Measurements from ENCODE around the gene PTGDR. TPM values are rescaled to one million over a fixed set of nuclear protein-coding genes. Genes with fewer than 3 reads are reported as not detected.

The PTGDR gene
- total and polyA plus RNA-seq, 2 of the 8 experiments (the other 6 are each of a cell fraction or from before 2014, with no cell fraction given): 0.22 to 0.83 TPM

- TF ChIP-seq EP300 (IDR thresholded peaks at IDR 0.05; ENCODE audit: borderline replicate concordance in 1 of 2, low read depth in 2 of 2, low read length in 2 of 2): no peak
- TF ChIP-seq CHD7 (IDR thresholded peaks at IDR 0.05; ENCODE audit: insufficient replicate concordance, low read length): no peak
- TF ChIP-seq TAF1 (IDR thresholded peaks at IDR 0.05; ENCODE audit: low read depth, low read length): no peak
- no peak for TF ChIP-seq ATF2 (IDR thresholded peaks at IDR 0.05; ENCODE audit: low read length)
Observed at GRCh38 chr14:52227619-52228222, 39.8 kb upstream of the PTGDR start (continued).

Data from H1 (cell line).